ENCODE data around the gene DTNB.

The DTNB gene

GRCh38 chr2:25356088-25356487, 317.3 kb downstream of the DTNB start:
- TF ChIP-seq, protein P1, sequence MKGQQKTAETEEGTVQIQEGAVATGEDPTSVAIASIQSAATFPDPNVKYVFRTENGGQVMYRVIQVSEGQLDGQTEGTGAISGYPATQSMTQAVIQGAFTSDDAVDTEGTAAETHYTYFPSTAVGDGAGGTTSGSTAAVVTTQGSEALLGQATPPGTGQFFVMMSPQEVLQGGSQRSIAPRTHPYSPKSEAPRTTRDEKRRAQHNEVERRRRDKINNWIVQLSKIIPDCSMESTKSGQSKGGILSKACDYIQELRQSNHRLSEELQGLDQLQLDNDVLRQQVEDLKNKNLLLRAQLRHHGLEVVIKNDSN (IDR thresholded peaks at IDR 0.05): no peak
- no peak for TF ChIP-seq TAF1 (IDR thresholded peaks at IDR 0.05; ENCODE audit: low read depth)
- TF ChIP-seq CEBPB (IDR thresholded peaks at IDR 0.05): no peak
- TF ChIP-seq NFIC (IDR thresholded peaks at IDR 0.05): no peak
- no peak for TF ChIP-seq EP300 (IDR thresholded peaks at IDR 0.05; ENCODE audit: borderline replicate concordance)
- no peak for TF ChIP-seq TEAD4 (IDR thresholded peaks at IDR 0.05)
- TF ChIP-seq FOXM1 (IDR thresholded peaks at IDR 0.05; ENCODE audit: borderline replicate concordance, low read depth): no peak
- TF ChIP-seq EGR1 (IDR thresholded peaks at IDR 0.05): no peak
- TF ChIP-seq MAX (IDR thresholded peaks at IDR 0.05): no peak
- TF ChIP-seq YY1 (IDR thresholded peaks at IDR 0.05; ENCODE audit: low read depth): no peak
- no peak for TF ChIP-seq RAD21 (IDR thresholded peaks at IDR 0.05; ENCODE audit: low read depth)
- TF ChIP-seq, protein P2, sequence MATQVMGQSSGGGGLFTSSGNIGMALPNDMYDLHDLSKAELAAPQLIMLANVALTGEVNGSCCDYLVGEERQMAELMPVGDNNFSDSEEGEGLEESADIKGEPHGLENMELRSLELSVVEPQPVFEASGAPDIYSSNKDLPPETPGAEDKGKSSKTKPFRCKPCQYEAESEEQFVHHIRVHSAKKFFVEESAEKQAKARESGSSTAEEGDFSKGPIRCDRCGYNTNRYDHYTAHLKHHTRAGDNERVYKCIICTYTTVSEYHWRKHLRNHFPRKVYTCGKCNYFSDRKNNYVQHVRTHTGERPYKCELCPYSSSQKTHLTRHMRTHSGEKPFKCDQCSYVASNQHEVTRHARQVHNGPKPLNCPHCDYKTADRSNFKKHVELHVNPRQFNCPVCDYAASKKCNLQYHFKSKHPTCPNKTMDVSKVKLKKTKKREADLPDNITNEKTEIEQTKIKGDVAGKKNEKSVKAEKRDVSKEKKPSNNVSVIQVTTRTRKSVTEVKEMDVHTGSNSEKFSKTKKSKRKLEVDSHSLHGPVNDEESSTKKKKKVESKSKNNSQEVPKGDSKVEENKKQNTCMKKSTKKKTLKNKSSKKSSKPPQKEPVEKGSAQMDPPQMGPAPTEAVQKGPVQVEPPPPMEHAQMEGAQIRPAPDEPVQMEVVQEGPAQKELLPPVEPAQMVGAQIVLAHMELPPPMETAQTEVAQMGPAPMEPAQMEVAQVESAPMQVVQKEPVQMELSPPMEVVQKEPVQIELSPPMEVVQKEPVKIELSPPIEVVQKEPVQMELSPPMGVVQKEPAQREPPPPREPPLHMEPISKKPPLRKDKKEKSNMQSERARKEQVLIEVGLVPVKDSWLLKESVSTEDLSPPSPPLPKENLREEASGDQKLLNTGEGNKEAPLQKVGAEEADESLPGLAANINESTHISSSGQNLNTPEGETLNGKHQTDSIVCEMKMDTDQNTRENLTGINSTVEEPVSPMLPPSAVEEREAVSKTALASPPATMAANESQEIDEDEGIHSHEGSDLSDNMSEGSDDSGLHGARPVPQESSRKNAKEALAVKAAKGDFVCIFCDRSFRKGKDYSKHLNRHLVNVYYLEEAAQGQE (IDR thresholded peaks at IDR 0.05; ENCODE audit: low read depth): no peak
- no peak for TF ChIP-seq CREB1 (IDR thresholded peaks at IDR 0.05; ENCODE audit: low read depth)
- no peak for TF ChIP-seq TCF12 (IDR thresholded peaks at IDR 0.05; ENCODE audit: low read depth)
- no peak for TF ChIP-seq ZBTB7A (IDR thresholded peaks at IDR 0.05; ENCODE audit: low read depth)

- TF ChIP-seq EGR1 (IDR thresholded peaks at IDR 0.05): no peak
- TF ChIP-seq TAF1 (IDR thresholded peaks at IDR 0.05; ENCODE audit: low read depth): no peak
- TF ChIP-seq CEBPB (IDR thresholded peaks at IDR 0.05): no peak
- TF ChIP-seq, protein P2 (IDR thresholded peaks at IDR 0.05; ENCODE audit: low read depth): no peak
- TF ChIP-seq TCF12 (IDR thresholded peaks at IDR 0.05; ENCODE audit: low read depth): no peak
- no peak for TF ChIP-seq RAD21 (IDR thresholded peaks at IDR 0.05; ENCODE audit: low read depth)
- TF ChIP-seq EP300 (IDR thresholded peaks at IDR 0.05; ENCODE audit: borderline replicate concordance): no peak
- no peak for TF ChIP-seq YY1 (IDR thresholded peaks at IDR 0.05; ENCODE audit: low read depth)
- no peak for TF ChIP-seq ZBTB7A (IDR thresholded peaks at IDR 0.05; ENCODE audit: low read depth)
Observed at GRCh38 chr2:25355270-25355669, 318.1 kb downstream of the DTNB start.

DNA sequence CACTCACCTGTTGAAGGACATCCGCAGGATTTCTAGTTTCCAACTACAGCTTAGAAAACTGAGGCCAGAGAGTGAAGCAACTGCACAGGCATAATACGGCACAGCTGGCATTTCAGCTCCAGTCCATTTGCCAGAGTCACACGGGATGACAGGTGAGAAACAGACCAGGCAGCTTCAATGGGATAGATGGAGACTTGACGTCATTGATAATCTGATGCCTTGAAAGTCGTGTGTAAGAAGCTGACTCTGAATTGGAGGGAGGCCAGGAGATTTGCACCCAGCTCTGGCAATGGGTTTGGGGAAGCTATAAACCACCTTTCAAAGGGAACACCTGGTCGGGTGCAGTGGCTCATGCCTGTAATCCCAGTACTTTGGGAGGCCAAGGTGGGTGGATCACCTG, 319.3 kb downstream of the DTNB start:
- TF ChIP-seq YY1 (IDR thresholded peaks at IDR 0.05; ENCODE audit: low read depth) (no peak), MAX (IDR thresholded peaks at IDR 0.05) (no peak), CEBPB (IDR thresholded peaks at IDR 0.05) (no peak), TAF1 (IDR thresholded peaks at IDR 0.05; ENCODE audit: low read depth) (no peak), EP300 (IDR thresholded peaks at IDR 0.05; ENCODE audit: borderline replicate concordance) (no peak), FOXM1 (IDR thresholded peaks at IDR 0.05; ENCODE audit: borderline replicate concordance, low read depth) (no peak), RAD21 (IDR thresholded peaks at IDR 0.05; ENCODE audit: low read depth) (no peak), NFIC (IDR thresholded peaks at IDR 0.05) (no peak), TEAD4 (IDR thresholded peaks at IDR 0.05) (no peak), TCF12 (IDR thresholded peaks at IDR 0.05; ENCODE audit: low read depth) (no peak), EGR1 (IDR thresholded peaks at IDR 0.05) (no peak), CREB1 (IDR thresholded peaks at IDR 0.05; ENCODE audit: low read depth) (no peak), ZBTB7A (IDR thresholded peaks at IDR 0.05; ENCODE audit: low read depth) (no peak)
- TF ChIP-seq, protein P2 (IDR thresholded peaks at IDR 0.05; ENCODE audit: low read depth): no peak
- TF ChIP-seq, protein P1 (IDR thresholded peaks at IDR 0.05): no peak

DNA sequence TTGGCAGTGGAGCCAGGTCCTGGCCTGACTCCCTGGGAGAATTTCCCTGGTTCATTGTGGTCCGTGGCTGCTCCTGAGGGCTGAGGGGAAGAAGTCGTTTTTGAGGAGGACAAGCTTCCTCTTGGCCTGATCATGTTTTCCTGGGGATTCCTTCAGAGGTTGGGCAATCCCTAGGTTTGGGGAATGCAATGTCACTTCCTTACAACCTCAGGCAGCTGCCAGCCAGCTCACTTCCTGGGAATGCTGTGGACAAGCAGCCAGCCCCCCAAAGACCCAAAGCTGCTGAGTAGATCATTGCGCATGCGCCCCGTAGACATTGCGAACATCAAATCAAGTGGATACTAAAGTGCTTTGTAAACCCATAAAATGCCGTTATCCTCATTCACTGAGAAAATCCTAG, 324.0 kb downstream of the DTNB start:
- no peak for TF ChIP-seq EGR1 (IDR thresholded peaks at IDR 0.05)
- TF ChIP-seq TCF12 (IDR thresholded peaks at IDR 0.05; ENCODE audit: low read depth): no peak

- TF ChIP-seq NFIC (IDR thresholded peaks at IDR 0.05) (no peak), RAD21 (IDR thresholded peaks at IDR 0.05; ENCODE audit: low read depth) (no peak), CREB1 (IDR thresholded peaks at IDR 0.05; ENCODE audit: low read depth) (no peak), CEBPB (IDR thresholded peaks at IDR 0.05) (no peak), TEAD4 (IDR thresholded peaks at IDR 0.05) (no peak), EGR1 (IDR thresholded peaks at IDR 0.05) (no peak), TCF12 (IDR thresholded peaks at IDR 0.05; ENCODE audit: low read depth) (no peak), YY1 (IDR thresholded peaks at IDR 0.05; ENCODE audit: low read depth) (no peak), ZBTB7A (IDR thresholded peaks at IDR 0.05; ENCODE audit: low read depth) (no peak), EP300 (IDR thresholded peaks at IDR 0.05; ENCODE audit: borderline replicate concordance) (no peak)
Observed at GRCh38 chr2:25347846-25348245, 325.5 kb downstream of the DTNB start.
